T-helper 22 cell (primary cell): ENCODE data around the gene EPPIN.
"Not testable (repeated sequence)": the region's sequence is repeated elsewhere in the genome, so short reads cannot be mapped to it uniquely, and the experiment has no call there.

Source experiments
- DNase-seq: peaks from one replicate; pipeline ENCODE4 v3.0.0-alpha.2; 2020; ENCODE audit warnings: low read depth

EPPIN gene

DNA sequence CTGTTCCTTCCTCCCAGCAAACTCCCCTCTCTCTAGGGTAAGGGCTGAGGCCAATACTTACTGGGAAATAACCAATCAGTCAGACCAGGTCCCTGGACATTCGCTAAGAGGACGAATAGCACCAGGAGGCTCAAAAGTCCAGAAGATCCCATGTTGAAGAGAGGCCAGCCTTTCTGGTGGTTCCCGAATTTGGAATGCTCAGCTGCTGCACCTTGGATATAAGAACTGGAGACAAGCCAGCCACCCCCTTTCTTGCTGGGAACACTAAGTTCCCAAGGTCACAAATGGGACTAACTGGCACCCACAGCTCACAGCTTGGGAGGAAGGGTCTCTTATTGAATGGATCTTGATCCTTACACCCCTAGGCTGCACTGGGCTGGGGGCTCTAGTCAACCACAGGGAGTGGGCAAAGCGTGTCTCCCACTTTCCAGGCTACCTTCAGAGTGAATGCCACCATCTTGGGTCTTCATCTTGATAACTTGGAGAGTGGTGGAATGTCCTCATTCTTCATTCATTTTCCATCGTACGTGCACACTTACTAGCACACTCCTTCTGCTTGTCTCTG lies at the start of gene EPPIN:
EPPIN (minus strand) TSS at position 196 of the 565 bp plus-strand sequence; CDS start at position 152, 44 bp downstream.
- no peak for DNase-seq

DNA sequence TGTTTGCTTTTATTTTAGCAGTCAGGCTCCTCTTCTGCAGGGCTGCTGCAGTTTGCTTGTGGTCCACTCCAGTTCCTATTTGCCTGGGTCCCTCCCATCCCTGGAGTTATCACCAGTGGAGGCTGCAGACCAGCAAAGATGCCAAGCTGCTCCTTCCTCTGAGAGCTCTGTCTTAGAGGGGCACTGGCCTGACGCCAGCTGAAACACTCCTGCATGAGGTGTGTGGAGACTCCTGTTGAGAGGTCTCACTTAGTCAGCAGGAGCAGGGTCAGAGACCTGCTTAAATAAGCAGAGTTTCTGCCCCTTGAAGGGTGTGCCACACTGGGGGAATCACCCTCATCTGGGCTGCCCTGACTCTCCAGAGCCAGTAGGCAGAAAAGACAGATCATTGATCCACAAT lies 48.0 kb upstream of the EPPIN start:
- DNase-seq: no peak

DNA sequence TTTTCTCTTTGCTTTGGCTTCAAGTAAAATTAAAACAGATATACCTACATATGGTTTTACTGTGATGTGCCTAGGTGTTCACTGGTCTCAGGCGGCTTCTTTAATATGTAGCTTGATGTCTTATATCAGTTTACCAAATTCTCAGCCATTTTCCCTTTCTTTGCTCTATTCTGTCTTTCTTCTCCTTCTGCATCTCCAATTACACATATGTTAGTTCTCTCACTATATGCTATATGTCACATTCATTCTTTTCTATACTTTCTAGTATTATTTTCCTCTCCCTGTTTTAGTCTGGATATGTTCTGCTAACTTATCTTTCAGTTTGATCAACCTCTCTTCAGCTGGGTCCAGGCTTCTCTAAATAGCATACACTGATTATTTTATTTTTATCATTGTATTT lies 46.3 kb upstream of the EPPIN start:
- no peak for DNase-seq

- DNase-seq: no peak
Measured at GRCh38 chr20:45592574-45593189, 45.5 kb upstream of the EPPIN start.

- DNase-seq: no peak
Measured at GRCh38 chr20:45589725-45590124, 42.5 kb upstream of the EPPIN start.

DNA sequence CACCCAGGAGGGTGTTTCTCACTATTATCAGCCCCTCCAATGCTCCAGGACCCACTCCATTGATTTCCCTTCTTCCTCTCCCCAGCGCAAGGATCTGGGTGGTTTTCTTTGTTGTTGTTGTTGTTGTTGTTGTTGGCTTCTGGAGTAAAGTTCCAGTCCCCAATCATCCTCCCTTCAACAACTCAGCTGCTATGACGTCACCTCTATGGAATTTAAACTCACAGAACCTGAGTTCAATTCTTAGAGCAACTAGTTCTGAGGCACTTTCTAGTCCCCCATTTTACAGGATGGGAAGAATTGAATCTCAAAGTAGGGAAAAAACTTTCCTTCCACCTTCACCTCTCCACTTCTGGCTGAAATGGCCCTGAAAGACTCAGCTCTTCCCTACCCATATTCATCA lies 41.6 kb upstream of the EPPIN start:
- no peak for DNase-seq

- not testable (repeated sequence) for DNase-seq
Measured at GRCh38 chr20:45585986-45586385, 38.8 kb upstream of the EPPIN start.

- DNase-seq: not testable (repeated sequence)
Measured at GRCh38 chr20:45584294-45584693, 37.1 kb upstream of the EPPIN start.

DNA sequence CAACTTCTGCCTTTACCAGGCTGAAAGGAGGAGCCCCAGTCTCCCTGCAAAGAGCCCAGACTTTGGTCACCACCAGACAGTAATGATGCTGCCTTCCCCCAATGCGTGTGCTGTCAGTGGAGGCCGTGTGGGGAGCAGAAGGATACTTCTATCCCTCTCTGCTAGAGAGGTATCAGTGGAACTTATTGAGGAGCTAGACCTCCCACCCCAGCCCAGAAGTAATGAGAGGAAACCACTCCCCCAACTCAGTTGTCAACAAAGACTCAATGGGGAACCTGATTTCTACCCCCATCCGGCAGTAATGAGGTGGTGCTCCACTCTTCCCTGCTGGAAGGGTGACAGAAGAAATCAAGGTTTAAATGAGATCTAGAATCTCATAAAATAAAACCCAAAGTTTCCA lies 36.3 kb upstream of the EPPIN start:
- DNase-seq: no peak

- DNase-seq: no peak
Measured at GRCh38 chr20:45581702-45582101, 34.5 kb upstream of the EPPIN start.

DNA sequence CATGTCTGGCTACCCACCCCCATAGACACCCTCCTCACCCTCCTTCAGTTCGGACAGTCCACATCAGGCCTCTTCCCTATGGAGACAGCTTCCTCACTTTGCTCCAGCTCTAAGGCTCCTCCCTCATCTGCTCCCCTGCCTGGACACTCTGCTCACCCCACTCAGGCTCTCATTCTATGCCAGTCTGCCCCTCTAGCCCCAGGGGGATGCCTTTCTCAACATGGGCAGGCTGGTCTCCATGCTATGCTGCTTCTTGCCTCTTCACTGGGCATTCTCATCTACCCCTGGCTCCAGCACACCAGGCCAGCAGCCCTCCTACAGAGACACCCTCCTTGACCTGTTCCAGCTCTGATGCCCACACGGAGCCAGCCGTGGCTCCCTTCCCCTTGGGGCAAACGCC lies 32.0 kb upstream of the EPPIN start, which contains the start of gene WFDC8:
WFDC8 (minus strand) TSS at position 101 of the 400 bp plus-strand sequence; CDS start at position 64, 37 bp downstream.
- no peak for DNase-seq

- no peak for DNase-seq
Measured at GRCh38 chr20:45578231-45578630, 31.0 kb upstream of the EPPIN start.

DNA sequence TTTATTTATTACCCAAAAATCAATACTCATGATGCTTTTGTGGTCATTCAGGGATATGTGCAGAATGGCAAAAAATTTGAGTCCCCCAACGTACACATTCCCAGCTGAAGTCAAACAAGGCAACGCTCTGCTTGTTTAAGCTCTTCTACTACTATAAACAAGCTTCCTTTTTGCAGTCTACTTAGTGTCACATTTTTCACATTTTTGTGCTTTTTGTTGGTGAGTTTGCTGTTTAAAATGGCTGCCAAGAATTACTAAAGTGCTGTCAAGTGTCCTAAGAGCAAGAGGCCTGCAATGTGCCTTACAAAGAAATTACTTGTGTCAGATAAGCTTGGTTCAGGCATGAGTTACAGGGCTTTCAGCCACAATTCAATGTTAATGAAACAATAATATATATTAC lies 29.8 kb upstream of the EPPIN start:
- no peak for DNase-seq

DNA sequence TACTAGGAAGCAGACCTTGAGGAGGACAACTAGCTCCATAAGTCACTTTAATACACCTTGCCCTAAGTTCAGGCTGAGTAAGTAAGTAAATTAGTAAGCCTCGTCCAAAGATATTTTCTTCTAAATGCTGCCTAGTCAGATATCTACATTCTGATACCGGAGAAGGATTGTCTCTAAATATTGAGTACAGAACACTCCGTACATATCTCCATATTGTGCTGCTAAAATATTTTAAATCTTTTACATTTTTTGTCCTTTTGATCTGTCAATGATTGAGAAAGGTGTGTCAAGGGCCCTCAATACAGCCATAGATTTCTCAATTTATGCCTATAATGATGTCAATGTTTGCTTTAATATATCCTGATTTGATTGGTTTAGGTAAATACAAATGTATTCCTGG lies 28.7 kb upstream of the EPPIN start:
- DNase-seq: no peak

- not testable (repeated sequence) for DNase-seq
Measured at GRCh38 chr20:45569650-45570049, 22.4 kb upstream of the EPPIN start.

- no peak for DNase-seq
Measured at GRCh38 chr20:45564760-45565276, 17.6 kb upstream of the EPPIN start.

DNA sequence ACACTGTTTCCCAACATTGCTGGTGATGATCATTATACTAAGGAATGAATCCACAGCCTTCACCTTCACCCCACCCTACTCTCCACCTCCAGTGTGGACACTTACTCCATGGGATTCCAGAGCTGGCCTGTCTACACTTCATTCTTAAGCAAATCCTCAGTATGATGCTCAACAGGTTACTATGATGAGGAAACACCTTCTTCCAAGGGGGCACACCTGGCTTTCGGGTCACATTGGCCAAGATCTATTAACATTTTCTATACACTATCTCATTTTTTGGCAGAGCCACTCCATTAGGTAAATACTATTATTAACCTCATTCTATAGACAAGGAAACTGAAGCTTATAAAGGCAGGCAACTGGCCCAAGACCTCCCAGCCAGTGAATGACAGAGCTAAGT lies 8.0 kb upstream of the EPPIN start:
- no peak for DNase-seq

- no peak for DNase-seq
Measured at GRCh38 chr20:45552456-45552855, 5.3 kb upstream of the EPPIN start.

DNA sequence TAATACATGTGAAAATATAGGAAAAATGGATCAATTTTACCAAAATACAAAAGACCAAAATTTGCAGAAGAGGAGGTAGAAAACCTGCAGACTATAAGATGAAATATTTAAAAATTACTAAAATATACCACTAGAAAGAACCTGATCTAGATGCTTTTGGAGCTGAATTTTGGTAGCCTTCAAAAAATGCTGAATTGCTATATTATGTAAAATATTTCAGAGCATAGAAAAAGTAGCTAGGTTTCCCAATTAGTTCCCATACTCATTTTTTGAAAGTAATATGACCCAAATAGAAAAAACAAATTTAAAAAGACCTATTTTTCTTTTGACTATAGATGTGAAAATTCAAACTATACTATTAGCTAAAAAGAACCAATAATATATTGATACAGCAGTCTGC lies 3.6 kb upstream of the EPPIN start:
- DNase-seq: no peak

DNA sequence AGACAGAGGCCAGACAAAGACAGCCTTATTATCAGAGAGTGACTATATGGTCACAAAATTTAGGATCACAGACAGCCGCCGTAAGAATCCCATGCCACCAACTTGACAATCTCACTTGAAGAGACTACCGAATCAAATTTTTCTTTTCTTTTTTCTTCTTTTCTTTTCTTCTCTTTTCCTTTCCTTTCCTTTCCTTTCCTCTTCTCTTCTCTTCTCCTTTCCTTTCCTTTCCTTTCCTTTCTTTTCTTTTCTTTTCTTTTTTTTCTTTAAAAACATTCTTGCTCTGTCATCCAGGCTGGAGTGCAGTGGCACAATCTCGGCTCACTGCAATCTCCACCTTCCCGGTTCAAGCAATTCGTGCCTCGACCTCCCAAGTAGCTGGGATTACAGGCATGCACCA lies 1.2 kb upstream of the EPPIN start:
- DNase-seq: no peak

- DNase-seq: no peak
Measured at GRCh38 chr20:45545754-45546453, 1.3 kb downstream of the EPPIN start.

DNA sequence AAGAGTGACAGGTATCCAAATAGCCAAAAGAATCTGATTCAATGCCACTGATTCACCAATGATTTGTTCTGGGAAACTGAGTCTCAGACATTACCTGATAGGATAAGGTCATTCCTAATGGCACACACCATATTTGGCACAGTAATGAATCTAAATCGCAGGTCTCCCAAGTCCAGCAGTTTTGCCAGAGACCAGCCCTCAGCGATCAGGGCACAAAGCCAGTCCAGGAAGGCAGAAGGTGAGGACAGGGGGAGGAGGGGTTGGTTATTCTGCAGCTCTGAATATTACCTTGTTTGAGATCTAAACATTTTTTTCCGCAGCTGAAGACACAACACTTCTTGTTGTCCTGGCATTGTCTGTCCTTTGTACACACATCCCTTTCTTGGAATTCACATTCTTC lies 1.9 kb downstream of the EPPIN start:
- DNase-seq: no peak

- DNase-seq: no peak
Measured at GRCh38 chr20:45539382-45539781, 7.8 kb downstream of the EPPIN start, which contains the start of gene WFDC6. Gene WFDC6 (minus strand): TSS chr20:45539482. CDS start chr20:45539407, 75 bp downstream.
